Measurements from ENCODE around the gene HSD17B8. TPM values are rescaled to one million over a fixed set of nuclear protein-coding genes. Genes with fewer than 3 reads are reported as not detected.
A peak's percentile ranks its signal among the peaks of the same experiment; 100 is the strongest.

The HSD17B8 gene
- total and polyA plus RNA-seq, 2 donors (not counting 1 experiment from before 2014, with no cell fraction given), result 10.8 to 25.5 TPM

DNA sequence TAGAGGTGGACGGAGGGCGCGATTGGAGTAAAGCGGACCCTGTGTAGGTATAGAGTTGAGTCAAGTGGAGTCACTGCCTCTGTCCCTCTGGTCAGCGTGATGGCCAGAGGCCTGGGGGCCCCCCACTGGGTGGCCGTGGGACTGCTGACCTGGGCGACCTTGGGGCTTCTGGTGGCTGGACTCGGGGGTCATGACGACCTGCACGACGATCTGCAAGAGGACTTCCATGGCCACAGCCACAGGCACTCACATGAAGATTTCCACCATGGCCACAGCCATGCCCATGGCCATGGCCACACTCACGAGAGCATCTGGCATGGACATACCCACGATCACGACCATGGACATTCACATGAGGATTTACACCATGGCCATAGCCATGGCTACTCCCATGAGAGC lies 3.3 kb upstream of the HSD17B8 start:
- Histone ChIP-seq H3K27ac (ENCODE audit: low read length in 2 of 2) (peak overlapping the region; percentile 93 to 94), H3K36me3 (replicated peaks in 1 of 2; ENCODE audit: control extremely low read depth in 1 of 2, control insufficient read depth in 1 of 2, extremely low read depth in 1 of 2, insufficient read depth in 2 of 2, low read length in 1 of 2) (peaks cover 0 to 35% of the 10 kb centered on the region in 2 experiments), H3K79me2 (ENCODE audit: control insufficient read depth, insufficient read depth, low read length) (peaks cover 55% of the 10 kb centered on the region), H3K4me2 (replicated peaks; ENCODE audit: low read depth, low read length, poor library complexity, severe bottlenecking) (peak overlapping the region; percentile 78), H4K20me1 (ENCODE audit: control insufficient read depth, insufficient read depth, low read length, poor library complexity, severe bottlenecking) (peaks cover 25% of the 10 kb centered on the region), H3K9me3 (ENCODE audit: control extremely low read depth in 1 of 3, control insufficient read depth in 2 of 3, insufficient read depth in 1 of 3, low read length in 2 of 3) (no peaks in the 10 kb centered on the region), H3K4me3 (ENCODE audit: control extremely low read depth in 1 of 5, extremely low read depth in 1 of 5, insufficient read depth in 1 of 5, low read depth in 2 of 5, low read length in 4 of 5) (peak overlapping the region; percentile 83 to 99 (median 95)), H2AFZ (ENCODE audit: insufficient read depth, low read depth, low read length, poor library complexity, severe bottlenecking) (peak overlapping the region; percentile 79), H3K9ac (ENCODE audit: low read length) (peak overlapping the region; percentile 75), H3K27me3 (replicated peaks in 1 of 4; ENCODE audit: control extremely low read depth in 1 of 4, control insufficient read depth in 3 of 4, insufficient read depth in 4 of 4, low read length in 3 of 4) (no peaks in the 10 kb centered on the region), H3K4me1 (ENCODE audit: control insufficient read depth in 2 of 2, insufficient read depth in 2 of 2, low read length in 2 of 2) (peaks cover 30 to 58% of the 10 kb centered on the region in 2 donors)
- 5% methylated on average over 14 of the region's 14 CpGs for WGBS (ENCODE audit: insufficient coverage)
- POLR2A ChIA-PET, result no interaction called here
- TF ChIP-seq EZH2 (IDR thresholded peaks at IDR 0.05; ENCODE audit: borderline replicate concordance, insufficient read depth, low read depth, low read length, poor library complexity, severe bottlenecking), result no peak
- TF ChIP-seq, protein P1, sequence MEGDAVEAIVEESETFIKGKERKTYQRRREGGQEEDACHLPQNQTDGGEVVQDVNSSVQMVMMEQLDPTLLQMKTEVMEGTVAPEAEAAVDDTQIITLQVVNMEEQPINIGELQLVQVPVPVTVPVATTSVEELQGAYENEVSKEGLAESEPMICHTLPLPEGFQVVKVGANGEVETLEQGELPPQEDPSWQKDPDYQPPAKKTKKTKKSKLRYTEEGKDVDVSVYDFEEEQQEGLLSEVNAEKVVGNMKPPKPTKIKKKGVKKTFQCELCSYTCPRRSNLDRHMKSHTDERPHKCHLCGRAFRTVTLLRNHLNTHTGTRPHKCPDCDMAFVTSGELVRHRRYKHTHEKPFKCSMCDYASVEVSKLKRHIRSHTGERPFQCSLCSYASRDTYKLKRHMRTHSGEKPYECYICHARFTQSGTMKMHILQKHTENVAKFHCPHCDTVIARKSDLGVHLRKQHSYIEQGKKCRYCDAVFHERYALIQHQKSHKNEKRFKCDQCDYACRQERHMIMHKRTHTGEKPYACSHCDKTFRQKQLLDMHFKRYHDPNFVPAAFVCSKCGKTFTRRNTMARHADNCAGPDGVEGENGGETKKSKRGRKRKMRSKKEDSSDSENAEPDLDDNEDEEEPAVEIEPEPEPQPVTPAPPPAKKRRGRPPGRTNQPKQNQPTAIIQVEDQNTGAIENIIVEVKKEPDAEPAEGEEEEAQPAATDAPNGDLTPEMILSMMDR (IDR thresholded peaks at IDR 0.05), result no peak
- H3K4me1 Mint-ChIP-seq, result peaks cover 73% of the 10 kb centered on the region
- CTCF ChIA-PET, result no interaction called here
- DNase-seq, result no peak
- peak overlapping the region; percentile 99 for H3K4me3 Mint-ChIP-seq
- no peak for ATAC-seq (ENCODE audit: low read depth)
- peak overlapping the region; percentile 99 for H3K27ac Mint-ChIP-seq
- H3K9me3 Mint-ChIP-seq (ENCODE audit: insufficient read depth), result no peaks in the 10 kb centered on the region
- intact Hi-C loops (cut with micrococcal nuclease), result loop anchor here (2.0 to 10.0 kb wide), 4 partner anchors 70 to 1226 kb away; partner anchors contain the start of genes AGPAT1, DXO, RGL2 and RNF5
- no peaks in the 10 kb centered on the region for H3K27me3 Mint-ChIP-seq

DNA sequence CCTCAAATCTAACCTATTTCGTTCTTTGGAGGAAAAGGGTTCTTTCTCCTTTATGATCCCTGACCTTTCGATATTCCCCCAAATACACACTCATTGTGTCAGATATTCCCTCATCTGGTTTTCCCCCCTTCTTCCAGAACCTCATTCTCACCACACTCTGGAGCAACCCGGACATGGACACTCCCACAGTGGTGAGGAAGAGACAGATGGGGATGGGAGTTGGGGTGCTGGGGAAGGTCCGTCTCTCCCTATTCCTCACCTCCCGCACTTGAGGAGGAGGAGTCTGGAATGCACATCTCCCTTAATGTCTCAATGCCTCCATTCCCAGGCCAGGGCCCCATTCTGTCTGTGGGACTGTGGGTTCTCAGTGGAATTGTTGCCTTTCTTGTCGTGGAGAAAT lies 2.5 kb upstream of the HSD17B8 start:
- H4K20me1 ChIP-seq (ENCODE audit: control insufficient read depth, insufficient read depth, low read length, poor library complexity, severe bottlenecking), result peaks cover 25% of the 10 kb centered on the region
- no peak for DNase-seq
- H3K4me2 ChIP-seq (replicated peaks; ENCODE audit: low read depth, low read length, poor library complexity, severe bottlenecking), result peak overlapping the region; percentile 78
- H3K4me3 ChIP-seq (ENCODE audit: control extremely low read depth in 1 of 5, extremely low read depth in 1 of 5, insufficient read depth in 1 of 5, low read depth in 2 of 5, low read length in 4 of 5), result peak overlapping the region in 1 of 5 experiments; percentile 83
- no peak overlapping the region for H3K27ac ChIP-seq (ENCODE audit: low read length in 2 of 2)
- Mint-ChIP-seq H3K9me3 (ENCODE audit: insufficient read depth) (no peaks in the 10 kb centered on the region), H3K27ac (no peak overlapping the region), H3K4me1 (peaks cover 75% of the 10 kb centered on the region), H3K4me3 (peak overlapping the region; percentile 99), H3K27me3 (no peaks in the 10 kb centered on the region)
- CTCF ChIA-PET, result no interaction called here
- no peak overlapping the region for H2AFZ ChIP-seq (ENCODE audit: insufficient read depth, low read depth, low read length, poor library complexity, severe bottlenecking)
- peaks cover 55% of the 10 kb centered on the region for H3K79me2 ChIP-seq (ENCODE audit: control insufficient read depth, insufficient read depth, low read length)
- H3K9me3 ChIP-seq (ENCODE audit: control extremely low read depth in 1 of 3, control insufficient read depth in 2 of 3, insufficient read depth in 1 of 3, low read length in 2 of 3), result no peaks in the 10 kb centered on the region
- no peak for TF ChIP-seq EZH2 (IDR thresholded peaks at IDR 0.05; ENCODE audit: borderline replicate concordance, insufficient read depth, low read depth, low read length, poor library complexity, severe bottlenecking)
- TF ChIP-seq, protein P1 (IDR thresholded peaks at IDR 0.05), result no peak
- peaks cover 0 to 27% of the 10 kb centered on the region in 2 experiments for H3K36me3 ChIP-seq (replicated peaks in 1 of 2; ENCODE audit: control extremely low read depth in 1 of 2, control insufficient read depth in 1 of 2, extremely low read depth in 1 of 2, insufficient read depth in 2 of 2, low read length in 1 of 2)
- no peak for ATAC-seq (ENCODE audit: low read depth)
- H3K4me1 ChIP-seq (ENCODE audit: control insufficient read depth in 2 of 2, insufficient read depth in 2 of 2, low read length in 2 of 2), result peaks cover 30 to 58% of the 10 kb centered on the region in 2 donors
- H3K9ac ChIP-seq (ENCODE audit: low read length), result no peak overlapping the region
- WGBS (ENCODE audit: insufficient coverage), result 89% methylated on average over 1 of the region's 6 CpGs
- POLR2A ChIA-PET, result no interaction called here
- intact Hi-C loops (cut with micrococcal nuclease), result loop anchor here (2.0 to 10.0 kb wide), 4 partner anchors 69 to 1227 kb away; partner anchors contain the start of genes AGPAT1, DXO, RGL2 and RNF5
- H3K27me3 ChIP-seq (replicated peaks in 1 of 4; ENCODE audit: control extremely low read depth in 1 of 4, control insufficient read depth in 3 of 4, insufficient read depth in 4 of 4, low read length in 3 of 4), result no peaks in the 10 kb centered on the region

Data from B cell (primary cell).